Measurements from ENCODE around the gene TSPAN17. TPM values are rescaled to one million over a fixed set of nuclear protein-coding genes. Genes with fewer than 3 reads are reported as not detected.

The TSPAN17 gene
- total and polyA plus RNA-seq, 9 of the 15 experiments (the other 6 are each of a cell fraction or from before 2014, with no cell fraction given) = 0.73 to 58.3 (median 34.5) TPM

- H3K4me3 ChIP-seq = no peak overlapping the region
- no peaks in the 10 kb centered on the region for H3K36me3 ChIP-seq (ENCODE audit: control insufficient read depth, insufficient read depth, low read length)
- DNase-seq (ENCODE audit: extremely low read depth in 1 of 4, low spot score in 3 of 4) (no peak), FAIRE-seq (no peak), ATAC-seq (no peak)
- in situ Hi-C loops (cut with MboI) = no loop called here
- POLR2A ChIA-PET = interaction anchor here (0.6 to 1.6 kb wide), 2 partner anchors 17 to 22 kb away, joined by 3 read pairs; no protein-coding TSS in a partner anchor
- TF ChIP-seq GTF2E2 (tag; IDR thresholded peaks at IDR 0.05) (no peak), ZBTB7A (IDR thresholded peaks at IDR 0.05; ENCODE audit: borderline replicate concordance, control insufficient read depth, low read depth, low read length) (no peak), TAF9B (IDR thresholded peaks at IDR 0.05; ENCODE audit: partially characterized antibody) (no peak), RBM25 (IDR thresholded peaks at IDR 0.05; ENCODE audit: low read depth, low read length, severe bottlenecking) (peak; percentile 88), DPF2 (IDR thresholded peaks at IDR 0.05) (no peak), SMARCA5 (IDR thresholded peaks at IDR 0.05) (peak; percentile 64; the same call in 1 of the 2 replicates), ZNF3 (CRISPR knock-in tag; IDR thresholded peaks at IDR 0.05) (0 out of 2 replicates have a peak, but pooled peaks have one; percentile 22), FOXM1 (IDR thresholded peaks at IDR 0.05; ENCODE audit: low read depth) (no peak), FOXM1 (CRISPR knock-in tag; IDR thresholded peaks at IDR 0.05; ENCODE audit: low read depth) (no peak), BCOR (IDR thresholded peaks at IDR 0.05) (peak; percentile 45; the same call in 1 of the 2 replicates), KDM1A (IDR thresholded peaks at IDR 0.05) (0 out of 4 replicates have a peak, but pooled peaks of 1 of the 2 experiments have one; percentile 9)
- peaks cover 2 to 6% of the 10 kb centered on the region in 2 experiments; a peak in 3 of 5 replicates for H3K4me1 ChIP-seq (replicated peaks in 1 of 2; ENCODE audit: control insufficient read depth in 2 of 2, insufficient read depth in 2 of 2, low read length in 2 of 2)
- H4K20me1 ChIP-seq (replicated peaks; ENCODE audit: control insufficient read depth, insufficient read depth, low read length) = peaks cover 4% of the 10 kb centered on the region; the same call in 1 of the 2 replicates
- H3K4me2 ChIP-seq (ENCODE audit: insufficient read depth, low read length) = no peak overlapping the region
- no peaks in the 10 kb centered on the region for H3K9me1 ChIP-seq (ENCODE audit: control insufficient read depth, insufficient read depth, low read length)
- intact Hi-C loops (cut with micrococcal nuclease) = no loop called here
- no peaks in the 10 kb centered on the region for H3K9me3 ChIP-seq (replicated peaks; ENCODE audit: control insufficient read depth, insufficient read depth, low read depth, low read length)
- H3K27ac ChIP-seq (ENCODE audit: extremely low read depth, low read depth, low read length) = no peak overlapping the region
- H2AFZ ChIP-seq (ENCODE audit: low read depth, low read length) = no peak overlapping the region
- H3K79me2 ChIP-seq (ENCODE audit: control insufficient read depth, insufficient read depth, low read length) = no peaks in the 10 kb centered on the region
- H3K9ac ChIP-seq (ENCODE audit: insufficient read depth in 1 of 2, low read depth in 2 of 2, low read length in 2 of 2) = no peak overlapping the region
- H3K27me3 ChIP-seq (ENCODE audit: control insufficient read depth in 2 of 2, insufficient read depth in 2 of 2, low read length in 2 of 2) = peaks cover 31 to 52% of the 10 kb centered on the region in 2 experiments
- WGBS (ENCODE audit: insufficient coverage, low coverage, missing lambda C conversion rate) = 53% methylated on average over 3 of the region's 3 CpGs
- CTCF ChIA-PET (ENCODE audit: low intra/inter-chr PET ratio) = no interaction called here
- BruUV-seq (replicated peaks) = no TSS peak
Measured at GRCh38 chr5:176638437-176638836, 8.8 kb upstream of the TSPAN17 start.
